H9 (cell line): ENCODE results near the gene MCCC1. TPM values are rescaled to one million over a fixed set of nuclear protein-coding genes. Genes with fewer than 3 reads are reported as not detected.
A peak's percentile ranks its signal among the peaks of the same experiment; 100 is the strongest.

Experiments
- DNase-seq: peaks from one replicate; pipeline ENCODE4 v3.0.0-alpha.2; 2017
- H2AFZ ChIP-seq: one replicate; pipeline ENCODE4 v1.6.1; 2013; ENCODE audit warnings: mild to moderate bottlenecking, low read length, control low read depth, moderate library complexity
- H2AK5ac ChIP-seq: 2 replicates; pipeline ENCODE4 v1.6.1; 2013; ENCODE audit warnings: low read length, control low read depth, mixed read lengths; ENCODE audit not compliant: insufficient read length
- H2BK120ac ChIP-seq: one replicate; pipeline ENCODE4 v1.6.1; 2013; ENCODE audit warnings: low read depth, mild to moderate bottlenecking, low read length, control low read depth, inconsistent platforms; ENCODE audit not compliant: poor library complexity, severe bottlenecking
- H2BK12ac ChIP-seq: 2 replicates; pipeline ENCODE4 v1.6.1; 2013; ENCODE audit warnings: low read length, control low read depth, mixed read lengths, low read depth; ENCODE audit not compliant: insufficient read length
- H2BK15ac ChIP-seq: 2 replicates; pipeline ENCODE4 v1.6.1; 2013; ENCODE audit warnings: low read depth, low read length, control low read depth
- H2BK20ac ChIP-seq: one replicate; pipeline ENCODE4 v1.6.1; 2013; ENCODE audit warnings: low read depth, mild to moderate bottlenecking, low read length, control low read depth, inconsistent platforms; ENCODE audit not compliant: poor library complexity, severe bottlenecking
- H2BK5ac ChIP-seq: 2 replicates; pipeline ENCODE4 v1.6.1; 2013; ENCODE audit warnings: low read length, control low read depth, mixed read lengths; ENCODE audit not compliant: insufficient read length
- H3K14ac ChIP-seq: 2 replicates; pipeline ENCODE4 v1.6.1; 2013; ENCODE audit warnings: low read length, control low read depth; ENCODE audit not compliant: insufficient read depth
- H3K18ac ChIP-seq: 2 replicates; pipeline ENCODE4 v1.6.1; 2013; ENCODE audit warnings: low read depth, mild to moderate bottlenecking, mixed read lengths, low read length, control low read depth; ENCODE audit not compliant: insufficient read length
- H3K23ac ChIP-seq: 2 replicates; pipeline ENCODE4 v1.6.1; 2013; ENCODE audit warnings: low read length, control low read depth, mixed read lengths, low read depth; ENCODE audit not compliant: insufficient read length
- H3K23me2 ChIP-seq: 2 replicates; pipeline ENCODE4 v1.6.1; 2013; ENCODE audit warnings: low read depth, mild to moderate bottlenecking, mixed read lengths, low read length, control low read depth; ENCODE audit not compliant: insufficient read length, poor library complexity, severe bottlenecking
- H3K27ac ChIP-seq: 2 replicates; pipeline ENCODE4 v1.5.1; 2013; ENCODE audit warnings: low read length, control low read depth, mixed read lengths, low read depth; ENCODE audit not compliant: insufficient read length
- H3K27me3 ChIP-seq: 2 replicates; pipeline ENCODE4 v1.6.1; 2013; ENCODE audit warnings: low read length, control low read depth, inconsistent platforms; ENCODE audit not compliant: insufficient read depth
- H3K4ac ChIP-seq: 2 replicates; pipeline ENCODE4 v1.6.1; 2013; ENCODE audit warnings: low read depth, mild to moderate bottlenecking, control low read depth, inconsistent platforms, low read length, moderate library complexity
- H3K4me1 ChIP-seq: 2 replicates; pipeline ENCODE4 v1.6.1; 2013; ENCODE audit warnings: low read length, control low read depth, inconsistent platforms; ENCODE audit not compliant: insufficient read depth
- H3K4me2 ChIP-seq: 2 replicates; pipeline ENCODE4 v1.6.1; 2013; ENCODE audit warnings: low read length, control low read depth, mixed read lengths; ENCODE audit not compliant: insufficient read length, insufficient read depth
- H3K56ac ChIP-seq: 2 replicates; pipeline ENCODE4 v1.6.1; 2013; ENCODE audit warnings: low read depth, mild to moderate bottlenecking, mixed read lengths, low read length, control low read depth; ENCODE audit not compliant: insufficient read length
- H3K79me1 ChIP-seq: 2 replicates; pipeline ENCODE4 v1.6.1; 2013; ENCODE audit warnings: low read depth, mild to moderate bottlenecking, moderate library complexity, low read length, control low read depth, inconsistent platforms; ENCODE audit not compliant: insufficient read depth, poor library complexity, severe bottlenecking
- H3K79me2 ChIP-seq: 2 replicates; pipeline ENCODE4 v1.6.1; 2013; ENCODE audit warnings: low read length, control low read depth, inconsistent platforms; ENCODE audit not compliant: insufficient read depth
- H3K9ac ChIP-seq: 2 replicates; pipeline ENCODE4 v1.6.1; 2013; ENCODE audit warnings: low read length, control low read depth, mixed read lengths; ENCODE audit not compliant: insufficient read length; ENCODE audit errors: extremely low read depth
- H3K9me3 ChIP-seq: one replicate; pipeline ENCODE4 v1.6.1; 2013; ENCODE audit warnings: low read depth, low read length, inconsistent platforms; ENCODE audit not compliant: control insufficient read depth
- H3T11ph ChIP-seq: one replicate; pipeline ENCODE4 v1.6.1; 2013; ENCODE audit warnings: mild to moderate bottlenecking, low read length, control low read depth, inconsistent platforms
- H4K20me1 ChIP-seq: one replicate; pipeline ENCODE4 v1.6.1; 2013; ENCODE audit not compliant: control insufficient read depth, insufficient read length, insufficient read depth
- H4K5ac ChIP-seq: 2 replicates; pipeline ENCODE4 v1.6.1; 2013; ENCODE audit warnings: low read depth, mild to moderate bottlenecking, mixed read lengths, low read length, control low read depth; ENCODE audit not compliant: insufficient read length
- H4K8ac ChIP-seq: replicated peaks from 2 replicates; pipeline ENCODE4 v1.6.1; 2013; ENCODE audit warnings: low read length, control low read depth, mixed read lengths, low read depth; ENCODE audit not compliant: insufficient read length
- H4K91ac ChIP-seq: 2 replicates; pipeline ENCODE4 v1.6.1; 2013; ENCODE audit warnings: low read depth, mild to moderate bottlenecking, moderate library complexity, mixed read lengths, low read length, control low read depth; ENCODE audit not compliant: insufficient read length
- H3K27ac Mint-ChIP-seq, 3 experiments: 2 replicates in 2 of 3; 3 replicates in 1 of 3; pipeline ENCODE4 v1.8.0; 2020 to 2021; ENCODE audit warnings: mixed read lengths in 3 of 3, mild to moderate bottlenecking in 1 of 3, moderate library complexity in 1 of 3
- H3K27me3 Mint-ChIP-seq: 2 replicates; pipeline ENCODE4 v1.8.0; 2021; ENCODE audit warnings: low read depth, mild to moderate bottlenecking, moderate library complexity, mixed read lengths
- H3K36me3 Mint-ChIP-seq, 3 experiments: 2 replicates in 2 of 3; 3 replicates in 1 of 3; pipeline ENCODE4 v1.8.0; 2020 to 2021; ENCODE audit warnings: low read depth in 3 of 3, mixed read lengths in 3 of 3; ENCODE audit not compliant: insufficient read depth in 1 of 3
- H3K4me1 Mint-ChIP-seq, 2 experiments: 2 replicates each; pipeline ENCODE4 v1.8.0; 2020; ENCODE audit warnings: mixed read lengths in 2 of 2
- H3K4me3 Mint-ChIP-seq, 2 experiments: 2 replicates in 1 of 2; 3 replicates in 1 of 2; pipeline ENCODE4 v1.8.0; 2020 to 2021; ENCODE audit warnings: mild to moderate bottlenecking in 2 of 2, mixed read lengths in 2 of 2, moderate library complexity in 1 of 2
- H3K9me3 Mint-ChIP-seq, 2 experiments: 2 replicates in 1 of 2; 3 replicates in 1 of 2; pipeline ENCODE4 v1.8.0; 2020; ENCODE audit warnings: mild to moderate bottlenecking in 2 of 2, mixed read lengths in 2 of 2, moderate library complexity in 1 of 2
- WGBS: extraction: QIAGEN DNeasy Blood & Tissue Kit; methylation state at CpG from one replicate; pipeline ENCODE4 v1.1.7; 2013; ENCODE audit warnings: missing lambda C conversion rate, low lambda C conversion rate, mixed read lengths; ENCODE audit not compliant: insufficient read length; ENCODE audit errors: extremely low coverage; 5-methylcytosine and 5-hydroxymethylcytosine counted together
- long read RNA-seq: library from polyadenylated mRNA; unstranded; transcript quantifications from one replicate; pipeline ENCODE4 v2.0.0, GENCODE V29; 2020
- total RNA-seq: library from RNA; stranded (reverse); gene quantifications from 2 replicates; pipeline ENCODE4 v1.2.1, GENCODE V29; 2021
- TF ChIP-seq, protein P1 (sequence below): fragments of 200-600 bp; sonication (generic); conservative IDR thresholded peaks from 3 replicates; pipeline ENCODE4 v1.8.0; 2021; ENCODE audit warnings: antibody characterized with exemption, mild to moderate bottlenecking

Gene MCCC1
- 18.3 and 21.1 TPM in 2 replicates for total RNA-seq
- long read RNA-seq, transcript MCCC1-201 (19 exons, 2,545 nt): major isoform, 133 of 189 reads
- long read RNA-seq, partial matches to known transcripts: 5 of 189 reads
- long read RNA-seq, other reads (novel, unspliced or antisense): 48 of 189 reads

DNA sequence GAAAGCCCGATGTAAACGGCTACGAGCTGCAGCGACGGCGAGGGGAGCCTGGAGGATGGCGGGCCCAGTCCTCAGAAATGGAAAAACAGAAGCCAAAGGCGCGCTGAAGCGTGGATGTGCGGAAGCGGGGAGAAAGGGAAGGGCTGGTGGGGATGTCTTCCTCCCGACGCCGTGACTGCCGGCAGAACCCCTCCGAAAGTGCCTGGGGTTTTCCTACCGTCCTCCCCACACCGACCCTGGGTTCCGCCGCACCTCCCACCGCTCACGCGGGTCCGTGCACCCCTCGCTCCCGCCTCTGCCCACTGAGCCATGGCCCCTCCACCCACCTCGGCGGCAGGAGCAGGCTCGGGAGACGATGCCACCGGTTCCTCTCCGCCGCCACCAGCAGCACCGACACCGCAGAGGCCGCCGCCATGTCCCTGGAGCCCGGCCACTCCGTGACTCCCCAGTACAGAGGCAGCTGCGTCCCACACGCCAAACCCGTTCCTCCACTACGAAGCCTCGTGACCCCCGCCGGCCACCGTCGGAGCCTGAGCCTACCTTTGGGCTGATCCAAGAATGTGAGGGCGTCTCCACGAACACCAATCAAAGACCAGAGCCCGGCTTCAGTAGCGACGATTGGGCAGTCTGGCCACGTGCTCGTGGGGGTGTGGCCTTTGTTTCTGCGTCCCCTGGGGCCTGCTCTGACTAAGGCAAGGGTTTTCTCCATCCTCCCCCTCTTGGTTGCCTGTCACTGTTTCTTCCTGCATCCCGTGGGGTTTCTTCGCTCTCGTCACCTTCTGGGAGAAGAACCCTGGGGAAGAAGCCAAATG, at the start of gene MCCC1:
TSS of gene MCCC1 (minus strand) at position 471 of the 812 bp plus-strand sequence. CDS start at position 415, 56 bp downstream.
- peaks cover 20 to 22% of the 10 kb centered on the region in 2 experiments for H3K4me1 Mint-ChIP-seq
- Histone ChIP-seq H3K27ac (no peak within 1 kb of the TSS), H3K4me2 (peak within 1 kb of the TSS; percentile 33), H3K79me1 (peaks cover 3% of the 10 kb centered on the region), H2BK15ac (no peak within 1 kb of the TSS), H2BK20ac (no peak within 1 kb of the TSS), H2BK5ac (no peak within 1 kb of the TSS), H3K4me1 (peaks cover 3% of the 10 kb centered on the region; the same call in 1 of the 2 replicates), H3K23me2 (peaks cover 3% of the 10 kb centered on the region), H2AK5ac (no peak within 1 kb of the TSS), H3K9me3 (no peaks in the 10 kb centered on the region), H3T11ph (no peak within 1 kb of the TSS), H3K27me3 (no peaks in the 10 kb centered on the region), H4K20me1 (no peaks in the 10 kb centered on the region), H2BK120ac (no peak within 1 kb of the TSS), H3K23ac (no peak within 1 kb of the TSS), H3K56ac (no peak within 1 kb of the TSS), H4K8ac (no peak within 1 kb of the TSS), H2BK12ac (no peak within 1 kb of the TSS), H3K4ac (no peak within 1 kb of the TSS; the same call in 1 of the 2 replicates), H2AFZ (no peak within 1 kb of the TSS), H3K9ac (peak within 1 kb of the TSS; percentile 71), H4K5ac (no peak within 1 kb of the TSS), H3K18ac (peak within 1 kb of the TSS; percentile 86), H3K14ac (peak within 1 kb of the TSS; percentile 90), H4K91ac (no peak within 1 kb of the TSS), H3K79me2 (no peaks in the 10 kb centered on the region)
- H3K27ac Mint-ChIP-seq: peak within 1 kb of the TSS; percentile 94 to 98 (median 97)
- H3K36me3 Mint-ChIP-seq: peaks cover 3 to 9% (median 4%) of the 10 kb centered on the region in 3 experiments; a peak in 2 of 7 replicates
- TF ChIP-seq, protein P1, sequence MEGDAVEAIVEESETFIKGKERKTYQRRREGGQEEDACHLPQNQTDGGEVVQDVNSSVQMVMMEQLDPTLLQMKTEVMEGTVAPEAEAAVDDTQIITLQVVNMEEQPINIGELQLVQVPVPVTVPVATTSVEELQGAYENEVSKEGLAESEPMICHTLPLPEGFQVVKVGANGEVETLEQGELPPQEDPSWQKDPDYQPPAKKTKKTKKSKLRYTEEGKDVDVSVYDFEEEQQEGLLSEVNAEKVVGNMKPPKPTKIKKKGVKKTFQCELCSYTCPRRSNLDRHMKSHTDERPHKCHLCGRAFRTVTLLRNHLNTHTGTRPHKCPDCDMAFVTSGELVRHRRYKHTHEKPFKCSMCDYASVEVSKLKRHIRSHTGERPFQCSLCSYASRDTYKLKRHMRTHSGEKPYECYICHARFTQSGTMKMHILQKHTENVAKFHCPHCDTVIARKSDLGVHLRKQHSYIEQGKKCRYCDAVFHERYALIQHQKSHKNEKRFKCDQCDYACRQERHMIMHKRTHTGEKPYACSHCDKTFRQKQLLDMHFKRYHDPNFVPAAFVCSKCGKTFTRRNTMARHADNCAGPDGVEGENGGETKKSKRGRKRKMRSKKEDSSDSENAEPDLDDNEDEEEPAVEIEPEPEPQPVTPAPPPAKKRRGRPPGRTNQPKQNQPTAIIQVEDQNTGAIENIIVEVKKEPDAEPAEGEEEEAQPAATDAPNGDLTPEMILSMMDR: no peak
- no CpG with 5 or more reads among the region's 60 CpGs for WGBS
- peaks cover 0 to 4% of the 10 kb centered on the region in 2 experiments; a peak in 4 of 5 replicates for H3K9me3 Mint-ChIP-seq
- peak; percentile 99 for DNase-seq
- no peaks in the 10 kb centered on the region for H3K27me3 Mint-ChIP-seq
- H3K4me3 Mint-ChIP-seq: peak within 1 kb of the TSS; percentile 94 to 96
